NT2/D1 (cell line): ENCODE results near the gene SURF2.
A peak's percentile ranks its signal among the peaks of the same experiment; 100 is the strongest.

Source experiments
- DNase-seq: peaks from one replicate; pipeline ENCODE4 v3.0.0-alpha.2; 2011; ENCODE audit warnings: low read depth, low spot score
- H3K27me3 ChIP-seq: 2 replicates; pipeline ENCODE4 v1.6.0; 2011; ENCODE audit warnings: mild to moderate bottlenecking; ENCODE audit not compliant: insufficient read length, insufficient read depth
- H3K36me3 ChIP-seq: 2 replicates; pipeline ENCODE4 v1.6.1; 2011; ENCODE audit warnings: mild to moderate bottlenecking, low read length, mixed read lengths; ENCODE audit not compliant: insufficient read depth, insufficient read length
- H3K4me1 ChIP-seq: 2 replicates; pipeline ENCODE4 v1.5.1; 2011; ENCODE audit not compliant: insufficient read depth, insufficient read length
- H3K4me3 ChIP-seq: 2 replicates; pipeline ENCODE4 v1.5.1; 2011; ENCODE audit warnings: low read depth; ENCODE audit not compliant: insufficient read length
- H3K9ac ChIP-seq: 2 replicates; pipeline ENCODE4 v1.6.0; 2011; ENCODE audit warnings: low read depth; ENCODE audit not compliant: insufficient read length
- H3K9me3 ChIP-seq: 2 replicates; pipeline ENCODE4 v1.5.1; 2011; ENCODE audit warnings: mild to moderate bottlenecking, low read length; ENCODE audit not compliant: insufficient read depth
- SUZ12 ChIP-seq: IDR thresholded peaks from 2 replicates; pipeline ENCODE4 v1.6.1; 2011; ENCODE audit not compliant: insufficient read length, insufficient read depth; ENCODE audit errors: extremely low read depth
- YY1 ChIP-seq: IDR thresholded peaks from 2 replicates; pipeline ENCODE4 v1.6.1; 2011; ENCODE audit not compliant: insufficient read length, insufficient read depth
- ZNF274 ChIP-seq: IDR thresholded peaks from 2 replicates; pipeline ENCODE4 v1.6.1; 2011; ENCODE audit warnings: mild to moderate bottlenecking, low read depth, low read length

The SURF2 gene

GRCh38 chr9:133345596-133345995 is 10.8 kb upstream of the SURF2 start:
- Histone ChIP-seq H3K36me3 (peaks cover 86% of the 10 kb centered on the region), H3K27me3 (no peaks in the 10 kb centered on the region), H3K9ac (peak overlapping the region; percentile 89), H3K4me1 (peaks cover 30% of the 10 kb centered on the region), H3K9me3 (no peaks in the 10 kb centered on the region), H3K4me3 (no peak overlapping the region)
- no peak for DNase-seq
- TF ChIP-seq YY1 (no peak), SUZ12 (no peak), ZNF274 (no peak)

- no peak for DNase-seq
- Histone ChIP-seq H3K9ac (peak overlapping the region; percentile 89), H3K27me3 (no peaks in the 10 kb centered on the region), H3K4me1 (peaks cover 30% of the 10 kb centered on the region), H3K9me3 (no peaks in the 10 kb centered on the region), H3K36me3 (peaks cover 86% of the 10 kb centered on the region), H3K4me3 (peak overlapping the region; percentile 99)
- TF ChIP-seq SUZ12: no peak
- TF ChIP-seq YY1: no peak
- no peak for TF ChIP-seq ZNF274
Observed at GRCh38 chr9:133346021-133346785, 10.1 kb upstream of the SURF2 start.

DNA sequence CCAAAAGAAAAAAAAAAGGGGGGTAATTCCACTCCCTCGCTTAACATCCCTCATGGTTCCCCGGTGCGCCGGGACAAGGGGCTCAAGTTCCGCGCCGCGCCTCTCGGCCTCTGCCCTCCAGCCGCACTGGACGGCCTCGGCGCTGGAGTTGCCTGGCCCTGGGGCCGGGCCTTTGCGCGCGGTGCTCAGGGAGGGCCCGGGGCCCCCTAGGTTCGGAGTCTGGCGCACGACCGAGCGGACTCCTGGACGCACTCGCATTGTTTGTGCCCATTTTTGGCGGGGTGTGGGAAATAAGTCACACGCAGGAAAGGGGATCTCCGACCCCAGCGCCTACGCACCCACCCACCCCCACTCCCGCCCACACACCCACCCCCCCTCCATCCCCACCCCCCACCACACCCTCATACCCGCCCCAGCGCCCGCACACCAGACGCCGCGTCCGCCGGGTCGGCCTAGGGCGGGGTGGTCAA is 8.8 kb upstream of the SURF2 start:
- no peak for TF ChIP-seq ZNF274
- no peak for TF ChIP-seq YY1
- no peak for TF ChIP-seq SUZ12
- Histone ChIP-seq H3K9me3 (no peaks in the 10 kb centered on the region), H3K27me3 (no peaks in the 10 kb centered on the region), H3K36me3 (peaks cover 86% of the 10 kb centered on the region), H3K9ac (peak overlapping the region; percentile 99), H3K4me3 (peak overlapping the region; percentile 99), H3K4me1 (peaks cover 25% of the 10 kb centered on the region)
- no peak for DNase-seq

DNA sequence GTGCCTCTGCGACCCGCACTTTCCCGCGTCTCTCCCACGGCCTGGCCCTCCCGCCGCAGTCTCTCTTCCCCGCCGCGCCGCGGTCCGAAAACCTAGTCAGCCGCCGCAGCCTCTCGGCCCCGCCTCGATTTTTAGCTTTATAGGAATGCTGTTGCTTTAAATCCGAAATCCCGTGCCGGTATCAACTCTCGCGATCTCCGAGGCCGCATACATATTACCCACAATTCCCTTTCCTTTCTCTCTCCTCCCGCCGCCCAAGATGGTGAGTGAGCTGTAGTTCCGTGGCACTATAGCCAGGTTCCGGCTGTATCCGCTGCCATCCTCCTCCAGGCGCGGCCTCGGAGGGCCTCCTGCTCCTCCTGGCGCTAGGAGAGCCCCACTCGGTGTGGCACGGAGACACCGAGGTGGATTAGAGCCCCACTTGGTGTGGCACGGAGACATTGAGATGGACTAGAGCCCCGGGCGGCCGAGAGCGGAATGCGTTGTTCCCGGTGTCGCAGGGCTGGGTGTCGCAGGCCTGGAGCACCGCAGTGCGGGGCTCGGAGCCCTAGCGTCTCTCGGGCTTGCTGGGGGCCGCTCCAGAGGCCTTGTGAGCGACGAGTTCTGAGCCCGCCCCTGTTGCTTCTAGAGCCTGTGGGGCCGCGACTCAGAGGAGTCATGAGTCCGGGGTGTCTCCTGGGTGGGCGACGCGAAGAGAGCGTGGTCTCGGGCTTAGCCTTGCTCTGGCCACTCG is 8.2 kb upstream of the SURF2 start, which contains the start of the genes MED22 and RPL7A:
Gene MED22, minus strand, starts transcription at position 147 of the 733 bp plus-strand sequence. CDS start 1,469 bp downstream, outside the sequence.
Gene RPL7A, plus strand, starts transcription at position 234 of the 733 bp plus-strand sequence. Its CDS starts 26 bp downstream, at position 260.
- Histone ChIP-seq H3K36me3 (peaks cover 86% of the 10 kb centered on the region), H3K4me3 (peak within 1 kb of the TSS; percentile 99), H3K4me1 (peaks cover 19% of the 10 kb centered on the region), H3K9ac (peak within 1 kb of the TSS; percentile 99), H3K27me3 (no peaks in the 10 kb centered on the region), H3K9me3 (no peaks in the 10 kb centered on the region)
- no peak for TF ChIP-seq ZNF274
- TF ChIP-seq YY1: peak; percentile 69
- DNase-seq: peak; percentile 97

GRCh38 chr9:133348718-133349573 is 7.4 kb upstream of the SURF2 start:
- TF ChIP-seq YY1: no peak
- TF ChIP-seq SUZ12: no peak
- TF ChIP-seq ZNF274: no peak
- peak overlapping the region; percentile 99 for H3K9ac ChIP-seq
- peak overlapping the region; percentile 99 for H3K4me3 ChIP-seq
- H3K27me3 ChIP-seq: no peaks in the 10 kb centered on the region
- DNase-seq: no peak
- peaks cover 16% of the 10 kb centered on the region for H3K4me1 ChIP-seq
- peaks cover 86% of the 10 kb centered on the region for H3K36me3 ChIP-seq
- H3K9me3 ChIP-seq: no peaks in the 10 kb centered on the region

GRCh38 chr9:133349965-133350616 is 6.3 kb upstream of the SURF2 start:
- H3K9ac ChIP-seq: peak overlapping the region; percentile 70
- no peaks in the 10 kb centered on the region for H3K9me3 ChIP-seq
- H3K27me3 ChIP-seq: no peaks in the 10 kb centered on the region
- peaks cover 86% of the 10 kb centered on the region for H3K36me3 ChIP-seq
- peaks cover 19% of the 10 kb centered on the region for H3K4me1 ChIP-seq
- DNase-seq: no peak
- H3K4me3 ChIP-seq: peak overlapping the region; percentile 99
- TF ChIP-seq SUZ12: no peak
- TF ChIP-seq ZNF274: no peak
- no peak for TF ChIP-seq YY1
